Measurements from ENCODE around the gene UGT8.
"Not testable (repeated sequence)": the region's sequence is repeated elsewhere in the genome, so short reads cannot be mapped to it uniquely, and the experiment has no call there.

Gene UGT8, protein sequence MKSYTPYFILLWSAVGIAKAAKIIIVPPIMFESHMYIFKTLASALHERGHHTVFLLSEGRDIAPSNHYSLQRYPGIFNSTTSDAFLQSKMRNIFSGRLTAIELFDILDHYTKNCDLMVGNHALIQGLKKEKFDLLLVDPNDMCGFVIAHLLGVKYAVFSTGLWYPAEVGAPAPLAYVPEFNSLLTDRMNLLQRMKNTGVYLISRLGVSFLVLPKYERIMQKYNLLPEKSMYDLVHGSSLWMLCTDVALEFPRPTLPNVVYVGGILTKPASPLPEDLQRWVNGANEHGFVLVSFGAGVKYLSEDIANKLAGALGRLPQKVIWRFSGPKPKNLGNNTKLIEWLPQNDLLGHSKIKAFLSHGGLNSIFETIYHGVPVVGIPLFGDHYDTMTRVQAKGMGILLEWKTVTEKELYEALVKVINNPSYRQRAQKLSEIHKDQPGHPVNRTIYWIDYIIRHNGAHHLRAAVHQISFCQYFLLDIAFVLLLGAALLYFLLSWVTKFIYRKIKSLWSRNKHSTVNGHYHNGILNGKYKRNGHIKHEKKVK

DNA sequence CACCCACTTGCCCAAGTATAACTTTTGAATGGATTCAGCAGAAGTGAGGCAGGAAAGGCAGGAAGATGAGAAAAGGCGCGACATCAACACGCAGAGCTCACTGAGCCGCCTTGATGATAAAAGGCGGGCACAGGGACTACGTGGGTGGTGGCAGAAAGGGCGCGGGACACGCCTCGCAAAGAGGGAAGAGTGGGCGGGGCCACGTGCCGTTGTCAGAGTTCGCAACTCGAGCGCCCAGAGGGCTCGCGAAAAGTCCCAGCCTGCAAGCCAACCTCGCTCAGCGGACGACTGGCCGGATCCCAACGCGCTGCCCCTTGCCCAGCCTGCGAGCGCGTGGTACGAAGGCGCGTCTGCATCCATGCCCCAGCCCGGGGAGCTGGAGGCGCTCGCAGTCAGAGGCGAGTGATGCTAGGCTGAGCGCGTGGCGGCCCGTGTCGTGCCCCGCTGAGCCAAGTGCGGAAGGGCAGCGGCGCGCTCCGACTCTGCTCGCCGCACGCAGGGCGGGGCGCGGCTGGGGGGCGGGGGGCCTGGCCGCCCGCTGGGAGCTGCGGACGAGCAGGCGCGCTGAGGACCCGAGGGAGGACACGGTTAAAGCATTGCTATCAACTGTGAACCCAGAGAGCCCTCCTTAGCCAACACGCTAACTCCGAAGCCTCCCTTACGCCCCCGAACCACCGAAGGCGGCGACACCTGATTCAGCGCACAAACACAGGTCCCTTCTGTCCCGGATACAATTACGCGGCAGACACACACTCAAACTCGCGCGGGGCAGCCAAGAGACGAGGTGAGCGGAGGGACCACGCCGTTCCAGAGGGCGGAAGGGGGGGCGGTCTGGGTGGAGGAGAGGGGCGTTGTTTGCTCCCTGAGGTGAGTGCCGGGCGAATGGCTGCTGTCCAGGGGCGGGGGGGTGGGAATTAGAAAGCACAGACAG, at the start of gene UGT8:
UGT8 (plus strand) TSS at position 617 of the 931 bp plus-strand sequence. CDS start 24,074 bp downstream, outside the sequence.
- DNase-seq (ENCODE audit: low spot score) = peak; percentile 86

DNA sequence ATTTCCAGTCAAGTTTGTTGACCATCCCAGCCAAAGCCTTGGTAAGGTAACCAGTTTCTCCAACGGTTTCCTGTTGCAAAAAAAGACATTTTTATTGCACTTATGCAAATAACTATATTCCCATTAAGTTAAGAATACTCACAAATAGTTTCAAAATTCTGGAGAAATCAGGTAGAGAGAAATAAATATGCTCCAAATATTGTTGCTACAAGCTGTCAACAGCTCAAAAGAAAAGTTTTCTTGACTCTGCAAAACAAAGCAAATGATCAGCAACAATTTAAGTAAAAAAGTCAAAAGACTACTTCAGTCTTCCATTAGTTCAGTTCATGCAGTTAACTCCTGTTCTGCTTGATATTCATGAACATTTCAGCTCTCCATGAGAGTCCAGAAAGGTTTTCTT, 49.0 kb upstream of the UGT8 start:
- no peak for DNase-seq (ENCODE audit: low spot score)

DNA sequence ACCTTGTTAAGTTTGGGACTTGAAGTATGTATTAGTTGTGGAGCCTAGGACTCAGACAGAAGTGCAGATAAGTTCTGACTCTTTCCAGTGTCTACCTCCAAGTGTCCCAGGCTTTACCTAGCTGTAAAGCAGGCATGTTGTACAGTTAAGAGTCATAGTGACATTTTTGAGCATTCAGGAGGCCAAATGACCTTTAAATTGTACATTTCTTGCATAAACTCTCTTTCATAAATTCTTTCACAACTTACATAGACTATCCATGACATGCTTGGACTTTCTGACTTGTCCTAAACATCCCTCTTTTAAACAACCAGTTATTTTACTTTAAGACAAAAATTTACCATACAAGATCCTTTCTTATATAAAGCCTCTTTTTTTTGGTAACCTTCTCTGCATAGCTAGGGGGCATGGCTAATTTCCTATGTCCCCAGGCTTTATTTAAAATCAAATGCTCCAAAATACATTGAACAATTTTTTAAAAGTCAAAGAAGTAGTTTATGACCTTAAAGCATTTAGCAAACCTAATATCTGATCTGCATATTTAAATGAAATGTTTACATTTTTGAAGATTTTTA, 40.1 kb upstream of the UGT8 start:
- no peak for DNase-seq (ENCODE audit: low spot score)

DNA sequence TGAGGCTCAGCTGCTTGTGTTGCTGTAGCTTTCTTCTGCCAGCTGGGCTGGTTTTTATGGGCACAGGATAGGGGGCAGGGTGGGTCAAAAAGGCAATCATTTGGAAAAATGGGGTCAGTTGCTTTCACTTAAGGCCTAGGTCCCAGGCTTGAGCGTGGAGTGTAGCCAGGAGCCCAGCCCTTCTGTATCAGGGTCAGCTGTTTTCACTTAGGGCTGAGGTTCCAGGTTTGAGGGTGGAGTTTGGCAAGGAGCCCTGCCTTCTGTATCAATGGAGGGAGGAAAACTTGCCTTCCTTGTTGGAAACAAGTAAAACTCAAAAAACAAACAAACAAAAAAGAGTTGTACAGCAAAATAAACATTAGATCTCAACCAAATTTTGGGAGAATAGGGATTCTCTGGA, 37.0 kb upstream of the UGT8 start:
- no peak for DNase-seq (ENCODE audit: low spot score)

DNA sequence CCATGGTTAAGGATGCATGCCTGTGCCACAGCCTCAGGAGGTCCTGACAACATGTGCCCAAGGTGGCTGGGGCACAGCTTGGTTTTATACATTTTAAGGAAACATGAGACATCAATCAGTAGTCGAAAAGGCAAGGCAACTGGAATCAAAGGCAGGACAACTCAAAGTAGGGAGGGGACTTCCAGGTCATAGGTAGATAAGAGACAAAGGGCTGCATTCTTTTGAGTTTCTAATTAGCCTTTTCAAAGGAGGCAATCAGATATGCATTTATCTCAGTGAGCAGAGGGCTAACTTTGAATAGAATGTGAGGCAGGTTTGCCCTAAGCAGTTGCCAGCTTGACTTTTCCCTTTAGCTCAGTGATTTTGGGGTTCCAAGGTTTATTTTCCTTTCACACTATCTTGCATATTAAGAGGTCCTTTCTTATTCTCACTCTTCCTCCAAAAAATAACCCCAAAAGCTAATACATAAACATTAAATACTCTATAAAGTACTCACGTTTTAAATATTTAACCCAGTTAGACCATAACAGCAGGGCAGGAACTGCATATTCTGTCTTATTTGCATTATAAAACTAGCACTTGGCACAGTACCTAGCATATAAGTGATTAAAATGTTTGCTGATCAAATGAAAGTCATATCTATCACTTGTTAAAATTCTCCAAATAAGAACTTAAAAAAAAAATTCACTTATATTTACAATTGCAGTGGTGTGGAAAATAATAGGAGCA, 36.3 kb upstream of the UGT8 start:
- DNase-seq (ENCODE audit: low spot score) = no peak

DNA sequence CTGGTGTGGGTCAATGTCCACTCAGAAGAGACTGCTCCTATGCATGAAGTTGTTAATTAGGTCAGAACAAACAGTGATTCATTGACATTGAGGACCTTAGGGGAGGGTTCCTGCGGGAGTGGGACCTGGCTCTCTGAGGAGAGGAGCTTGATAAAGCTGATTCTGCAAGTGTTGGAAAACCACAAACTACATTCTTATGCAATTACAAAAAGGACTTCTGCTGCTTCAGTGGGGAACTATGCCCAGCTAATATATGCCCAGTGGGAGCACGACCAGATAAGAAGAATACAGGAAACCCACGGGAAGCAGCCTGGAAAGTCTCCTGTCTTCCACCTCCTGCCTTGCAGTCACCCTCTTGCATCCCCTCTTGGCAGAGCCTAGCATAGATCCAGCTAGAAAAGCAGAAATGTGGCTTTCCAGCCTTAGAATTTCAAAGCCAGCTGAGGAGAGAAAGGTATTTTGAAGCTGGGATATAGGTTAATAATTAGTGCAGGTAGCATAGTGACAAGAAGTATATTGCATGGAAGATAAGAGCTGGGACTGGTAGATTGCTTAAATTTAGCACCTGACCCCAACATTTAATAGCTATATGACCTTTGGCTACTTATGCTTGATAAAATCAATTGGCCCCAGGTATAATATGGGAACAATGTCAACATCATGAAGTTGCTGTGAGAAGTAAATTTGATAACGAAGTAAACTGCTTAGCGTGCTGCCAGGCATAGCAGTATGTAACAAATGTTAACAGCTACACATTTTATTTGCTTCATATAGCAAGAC, 34.9 kb upstream of the UGT8 start:
- DNase-seq (ENCODE audit: low spot score) = no peak

DNA sequence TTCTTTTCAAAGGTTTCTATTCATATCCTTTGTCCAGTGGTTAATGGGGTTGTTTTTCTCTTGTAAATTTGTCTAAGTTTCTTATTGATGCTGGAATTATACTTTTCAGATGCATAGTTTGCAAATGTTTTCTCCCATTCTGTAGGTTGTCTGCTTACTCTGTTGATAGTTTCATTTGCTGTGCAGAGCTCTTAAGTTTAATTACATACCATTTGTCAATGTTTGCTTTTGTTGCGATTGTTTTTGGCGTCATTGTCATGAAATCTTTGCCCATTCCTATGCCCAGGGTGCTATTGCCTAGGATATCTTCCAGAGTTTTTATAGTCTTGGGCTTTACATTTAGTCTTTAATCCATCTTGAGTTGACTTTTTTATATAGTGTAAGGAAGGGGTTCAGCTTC, 21.2 kb upstream of the UGT8 start:
- no peak for DNase-seq (ENCODE audit: low spot score)

DNA sequence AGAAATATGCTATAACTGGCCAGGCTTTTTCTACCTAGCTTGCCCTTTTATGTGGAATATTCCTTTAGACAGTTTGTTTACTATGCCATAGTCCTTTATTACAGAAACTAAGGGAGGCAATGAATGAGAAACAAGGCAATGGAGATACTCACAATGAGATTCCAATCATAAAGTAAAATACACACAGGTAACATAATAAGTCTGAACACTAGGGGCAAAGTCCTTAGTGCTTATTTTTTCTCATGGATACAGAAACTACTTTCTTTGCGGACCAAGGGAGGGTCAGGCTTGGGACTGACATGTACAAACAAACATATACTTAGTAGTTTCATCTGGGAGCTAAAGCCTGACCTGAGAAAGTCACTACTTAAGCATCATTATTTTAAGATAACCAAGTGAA, 16.0 kb upstream of the UGT8 start:
- DNase-seq (ENCODE audit: low spot score) = no peak

DNA sequence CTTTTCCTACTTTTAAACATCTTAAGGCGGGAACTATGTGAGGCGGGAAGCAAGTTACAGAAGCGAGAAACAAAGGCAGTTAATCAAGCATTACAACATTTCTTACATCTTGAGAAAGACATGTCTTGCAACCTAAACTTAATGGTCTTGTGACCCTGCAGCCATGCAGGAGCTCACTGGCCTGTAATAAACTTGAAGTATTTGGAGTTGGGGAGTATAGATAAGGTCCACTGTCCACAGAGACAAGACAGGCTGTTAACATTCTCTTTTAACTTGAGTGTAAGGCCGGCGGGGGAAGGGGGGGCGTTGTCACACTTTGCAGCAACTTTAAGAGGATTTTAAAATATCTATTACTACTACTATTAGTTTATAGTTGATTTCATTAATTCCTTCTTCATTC, 10.3 kb upstream of the UGT8 start:
- DNase-seq (ENCODE audit: low spot score) = no peak

DNA sequence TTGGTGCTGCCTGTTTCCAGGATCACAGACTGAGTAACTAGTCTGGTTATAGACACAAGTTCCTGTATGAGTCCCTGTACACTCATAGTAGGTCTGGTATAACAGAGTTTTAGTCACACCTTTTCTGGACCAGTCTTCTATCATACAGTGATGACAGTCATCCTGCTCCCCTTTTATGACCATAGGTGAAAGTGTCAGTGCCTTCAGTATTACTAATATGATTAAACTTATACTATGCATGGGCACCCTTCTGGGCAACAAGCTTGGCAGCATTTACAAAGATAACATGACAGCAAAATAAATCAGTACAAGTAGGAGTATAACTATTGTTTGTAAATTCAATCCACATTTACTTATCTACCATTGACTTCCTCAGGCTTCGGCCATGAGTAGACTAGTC, 8.2 kb upstream of the UGT8 start:
- DNase-seq (ENCODE audit: low spot score) = not testable (repeated sequence)

DNA sequence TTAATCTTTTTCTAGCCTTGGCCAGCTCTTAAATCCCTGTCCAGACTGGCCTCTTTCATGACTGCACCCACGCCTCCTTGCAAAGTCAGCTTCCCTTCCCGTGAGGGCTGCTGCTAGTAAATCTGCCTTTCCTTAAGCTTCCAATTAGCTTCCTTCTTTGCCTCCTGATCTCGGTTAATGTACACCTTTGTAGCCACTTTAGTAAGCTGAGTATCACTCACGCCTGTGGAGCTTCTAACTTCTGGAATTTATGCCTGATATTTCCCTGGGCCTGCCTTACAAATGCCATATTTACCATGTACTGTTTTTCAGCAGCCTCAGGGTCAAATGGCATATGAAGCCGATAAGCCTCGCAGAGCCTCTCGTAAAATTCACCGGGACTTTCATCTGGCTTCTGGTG, 5.1 kb upstream of the UGT8 start:
- DNase-seq (ENCODE audit: low spot score) = no peak

DNA sequence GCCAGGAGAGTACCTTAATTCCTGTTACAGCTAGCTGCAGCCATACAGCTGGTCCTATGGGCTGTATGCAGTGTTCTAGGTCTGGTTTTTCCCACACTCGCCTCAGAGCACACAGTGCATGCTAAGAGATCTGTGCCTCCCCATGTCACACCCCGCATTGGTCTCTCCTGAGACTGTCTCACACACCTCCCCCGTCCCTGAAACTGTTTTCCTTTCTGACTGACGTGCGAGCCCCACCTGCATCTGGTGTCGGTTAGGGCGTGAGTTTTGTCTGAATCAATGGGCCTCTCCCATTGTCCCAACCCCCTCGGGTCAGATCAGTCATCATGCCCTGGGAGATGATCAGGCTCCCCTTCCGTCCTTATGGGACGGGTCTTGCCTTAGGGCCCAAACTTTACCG, 3.4 kb upstream of the UGT8 start:
- no peak for DNase-seq (ENCODE audit: low spot score)

DNA sequence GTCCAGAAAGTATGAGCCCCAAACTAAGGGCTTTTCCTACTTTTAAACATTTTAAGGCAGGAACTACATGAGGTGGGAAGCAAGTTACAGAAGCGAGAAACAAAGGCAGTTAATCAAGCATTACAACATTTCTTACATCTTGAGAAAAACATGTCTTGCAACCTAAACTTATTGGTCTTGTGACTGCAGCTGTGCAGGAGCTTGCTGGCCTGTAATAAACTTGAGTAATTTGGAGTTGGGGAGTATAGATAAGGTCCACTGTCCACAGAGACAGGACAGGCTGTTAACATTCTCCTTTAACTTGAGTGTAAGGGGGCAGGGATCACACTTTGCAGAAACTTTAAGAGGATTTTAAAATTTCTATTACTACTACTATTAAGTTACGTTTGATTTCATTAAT, 2.7 kb upstream of the UGT8 start:
- DNase-seq (ENCODE audit: low spot score) = peak; percentile 2

DNA sequence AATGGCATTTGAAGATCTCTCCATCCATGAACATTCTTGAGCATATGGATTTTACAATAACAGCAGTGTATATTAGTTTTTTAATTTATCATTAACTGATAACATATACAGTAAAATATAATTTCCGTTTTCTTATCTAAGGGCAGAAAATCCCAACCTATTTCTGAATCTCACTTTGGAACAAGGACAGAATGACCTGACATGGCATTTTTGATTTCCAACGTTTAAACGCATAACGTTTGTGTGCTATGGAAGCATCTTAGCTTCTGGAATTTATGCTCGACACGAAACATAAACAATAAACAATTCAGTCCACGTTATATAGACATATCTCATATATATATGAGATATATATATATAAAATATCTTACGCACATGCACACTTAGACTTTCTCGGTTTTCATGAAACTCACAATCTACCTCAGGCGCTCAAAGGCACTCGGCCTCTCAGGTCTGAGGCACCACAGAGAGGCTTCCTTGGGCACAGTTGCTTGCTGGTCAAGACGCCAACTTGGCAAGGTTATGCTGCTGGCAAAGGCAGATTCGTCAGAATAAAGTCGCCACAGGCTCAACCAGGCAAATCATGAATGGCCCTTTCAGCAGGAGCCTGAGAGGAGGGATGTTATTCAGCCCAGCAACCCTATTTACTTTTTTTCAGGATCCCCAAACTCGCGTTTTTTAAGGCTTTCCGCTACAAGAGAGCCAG, 1.0 kb upstream of the UGT8 start:
- DNase-seq (ENCODE audit: low spot score) = no peak

DNA sequence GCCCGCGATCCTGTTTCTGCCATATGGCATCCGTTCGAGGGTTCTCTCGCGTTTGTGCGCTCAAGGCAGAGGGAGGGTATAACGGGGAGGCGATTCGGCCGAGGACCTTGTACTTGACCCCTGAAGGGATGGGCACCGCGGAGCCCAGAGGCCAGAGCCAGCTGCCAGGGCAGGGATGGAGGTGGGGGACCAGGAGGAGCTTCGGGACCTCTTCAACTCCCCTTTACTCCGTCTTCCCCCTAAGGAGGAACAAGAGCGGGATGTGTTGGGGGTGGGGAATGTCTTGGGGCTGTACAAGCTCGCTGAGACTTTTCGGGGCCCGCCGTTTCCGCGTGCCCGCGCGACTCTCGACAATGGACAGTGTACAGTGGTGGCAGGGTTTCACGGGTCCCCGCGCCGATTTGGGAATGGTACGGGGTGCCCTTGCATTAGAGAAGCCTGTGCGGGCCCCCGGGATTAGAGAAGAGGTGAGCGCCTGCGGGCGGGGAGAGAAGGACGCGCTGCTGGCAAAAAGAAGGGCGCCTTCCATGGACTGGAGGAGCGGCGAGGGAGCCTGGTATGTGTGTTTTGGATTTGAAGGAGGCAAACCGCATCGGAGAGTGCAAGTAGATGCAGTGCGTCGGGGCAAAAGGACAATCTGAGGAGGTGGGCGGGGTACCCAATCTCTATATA, 760 bp downstream of the UGT8 start:
- DNase-seq (ENCODE audit: low spot score) = peak; percentile 39

DNA sequence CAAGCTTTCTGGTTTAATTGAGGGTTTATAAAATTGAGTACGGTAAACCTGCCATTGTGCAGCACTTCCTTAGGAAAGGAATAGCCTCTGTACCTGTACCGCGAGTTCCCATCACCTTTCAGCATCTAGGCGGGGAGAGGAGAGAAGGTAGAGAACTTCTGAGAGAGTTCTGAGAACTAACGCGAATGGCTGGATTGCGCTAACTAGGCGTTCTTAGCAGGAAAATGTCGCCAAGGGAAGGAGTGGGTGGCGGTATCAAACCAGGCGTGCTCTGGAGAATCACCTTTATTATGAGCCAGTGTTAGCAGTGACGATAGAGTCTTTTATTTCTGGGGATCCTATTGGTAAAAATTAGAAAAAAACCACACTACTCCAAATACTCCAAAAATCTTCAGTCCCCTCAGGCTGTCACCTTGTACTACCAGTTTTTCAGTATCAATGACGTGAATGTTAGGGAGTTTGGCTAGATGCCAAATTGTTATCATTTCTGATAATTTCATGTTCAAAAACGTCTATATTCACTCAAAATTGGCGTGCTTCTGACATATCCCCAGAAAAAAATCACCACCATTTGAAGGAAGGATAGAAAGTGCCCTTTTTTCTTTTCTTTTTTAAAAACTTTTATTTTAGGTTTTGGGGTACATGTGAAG, 1.4 kb downstream of the UGT8 start:
- DNase-seq (ENCODE audit: low spot score) = peak; percentile 49

DNA sequence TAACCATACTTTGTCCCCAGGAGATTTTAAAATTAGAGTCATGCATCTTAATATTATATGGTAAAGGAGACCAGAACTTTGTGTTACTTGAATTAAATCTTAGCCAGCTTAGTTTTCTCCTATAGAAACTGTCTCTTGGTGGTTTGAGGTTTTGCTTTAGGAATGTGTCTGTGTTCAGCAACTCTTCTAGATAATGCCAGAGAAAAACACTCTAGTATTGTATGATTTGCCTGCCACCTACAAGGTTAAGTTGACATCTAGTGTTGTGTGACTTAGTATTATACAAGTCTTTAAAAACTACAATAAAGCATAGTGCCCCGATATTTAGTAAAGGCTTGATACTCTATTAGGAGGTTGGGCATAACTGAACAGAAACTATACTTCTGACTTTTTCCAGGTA, 2.1 kb downstream of the UGT8 start:
- DNase-seq (ENCODE audit: low spot score) = peak; percentile 73

DNA sequence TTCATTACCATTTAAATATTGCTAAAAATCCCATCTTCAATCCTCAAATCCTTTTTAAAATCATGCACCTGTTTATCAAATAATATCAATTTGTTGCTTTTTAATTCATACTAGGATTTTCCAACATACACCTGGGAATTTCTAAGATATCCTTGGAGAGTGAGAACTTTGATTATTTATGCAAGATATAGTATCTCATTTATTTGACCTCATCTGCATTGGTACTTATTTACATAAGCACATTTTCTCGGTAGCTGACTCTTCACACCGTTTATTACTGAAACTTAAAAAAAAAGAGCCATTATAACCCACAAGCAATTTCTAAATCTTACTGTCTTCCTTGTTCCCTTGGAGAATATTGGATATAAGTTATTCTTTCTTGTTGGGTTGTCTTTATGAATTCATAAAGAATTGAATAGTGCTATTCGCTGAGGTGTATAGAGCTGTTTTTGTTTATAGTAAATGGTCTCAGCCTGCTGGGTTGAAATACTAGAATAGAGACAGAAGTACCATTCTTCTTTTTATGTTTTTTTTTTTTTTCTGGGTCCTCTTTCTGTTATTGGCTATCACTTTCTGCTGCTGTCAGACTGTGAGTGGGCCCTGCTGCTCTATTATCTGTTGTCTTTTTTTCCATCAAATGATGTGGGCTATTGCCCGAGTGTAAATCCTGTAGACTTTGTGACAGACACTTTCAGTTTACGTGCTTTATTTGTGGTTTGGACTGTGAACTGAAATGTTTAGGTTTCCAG, 2.9 kb downstream of the UGT8 start:
- peak; percentile 92 for DNase-seq (ENCODE audit: low spot score)

DNA sequence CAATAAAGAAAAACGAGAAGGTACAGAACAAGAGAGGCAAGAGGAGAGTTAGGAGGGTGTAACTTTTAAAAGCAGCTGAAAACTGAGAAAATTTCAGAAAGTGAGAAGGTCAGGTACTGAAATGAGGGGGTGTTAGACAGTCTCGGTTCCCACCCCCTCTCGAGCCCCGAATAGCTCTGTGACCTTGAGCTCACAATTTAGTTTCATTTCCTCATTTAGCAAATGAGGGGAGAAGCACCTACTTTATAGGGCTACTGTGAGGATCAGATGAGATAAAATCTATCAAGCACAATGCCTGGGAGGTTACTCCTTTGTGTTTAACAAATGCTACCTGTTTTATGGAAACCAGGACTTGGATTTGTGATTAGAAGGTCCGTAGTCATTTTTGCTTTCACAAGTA, 4.9 kb downstream of the UGT8 start:
- DNase-seq (ENCODE audit: low spot score) = no peak

All from pons (tissue), 1 donor.